Adrenal gland (tissue), 12 donors: ENCODE data around the gene ZNF638. TPM values are rescaled to one million over a fixed set of nuclear protein-coding genes. Genes with fewer than 3 reads are reported as not detected.

Experiments used
- DNase-seq, 7 donors: peaks; one replicate each; pipeline ENCODE4 v3.0.0-alpha.2; 2019 to 2020
- H3K27ac ChIP-seq, 5 donors: fragments of 200-600 bp; sonication (generic) in 4 of 5; 1 replicate in 3 of 5; 2 replicates in 2 of 5; pipeline versions ENCODE4 v1.5.1 to v1.8.0; 2016 to 2020; ENCODE audit warnings: mild to moderate bottlenecking in 1 of 5
- H3K27me3 ChIP-seq: fragments of 200-600 bp; 2 replicates; pipeline ENCODE4 v1.8.0; 2021
- H3K36me3 ChIP-seq, 2 donors: fragments of 200-600 bp; replicated peaks in 1 of 2; 1 replicate in 1 of 2; 2 replicates in 1 of 2; pipeline versions ENCODE4 v1.5.1 to v1.8.0; 2018 to 2022
- H3K4me1 ChIP-seq, 2 donors: fragments of 200-600 bp; replicated peaks in 1 of 2; 1 replicate in 1 of 2; 2 replicates in 1 of 2; pipeline versions ENCODE4 v1.5.1 to v1.8.0; 2018 to 2021
- H3K4me3 ChIP-seq, 4 donors: fragments of 200-600 bp; sonication (generic) in 3 of 4; one replicate each; pipeline ENCODE4 v1.5.1; 2016 to 2018
- H3K9me3 ChIP-seq, 3 donors: fragments of 200-600 bp; sonication (generic) in 1 of 3; replicated peaks in 1 of 3; 1 replicate in 2 of 3; 2 replicates in 1 of 3; pipeline versions ENCODE4 v1.5.1 to v1.8.0; 2016 to 2021
- POLR2A ChIP-seq, 2 donors: fragments of 450-650 bp; IDR thresholded peaks; one replicate each; pipeline ENCODE4 v1.6.1; 2017; ENCODE audit warnings: antibody characterized with exemption in 2 of 2, mild to moderate bottlenecking in 2 of 2, moderate library complexity in 1 of 2
- WGBS, 4 donors: extraction: QIAGEN DNeasy Blood & Tissue Kit in 2 of 4; methylation state at CpG; one replicate each; pipeline versions ENCODE4 v1.1.5 to v1.1.7; 2013 to 2017; 5-methylcytosine and 5-hydroxymethylcytosine counted together
- intact Hi-C, 2 donors: fragments of 100-400 bp; cut with DNase I; formaldehyde crosslinking; loops; one replicate each; pipeline versions ENCODE4 v1.14.1 to v1.15.0; 2022 to 2023
- polyA plus RNA-seq, 3 donors: library from polyadenylated mRNA; stranded (reverse); fragments of 200-250 nt in 2 of 3; fragments of 350-450 nt in 1 of 3; fragmentation: Illumina TruSeq in 1 of 3; extraction: RNeasy Lipid Tissue Mini Kit (QIAGEN cat#74804) in 1 of 3; gene quantifications; one replicate each; pipeline ENCODE4 v1.2.3, GENCODE V29; 2013 to 2014
- small RNA-seq, 2 donors: library from RNA; depleted of rRNA; stranded (forward); fragments of <200 nt; gene quantifications; one replicate each; pipeline ENCODE3, GENCODE V24; 2016
- total RNA-seq, 9 donors: library from RNA; depleted of rRNA in 4 of 9; stranded (reverse); fragments of >200 nt in 4 of 9; fragments of 120-200 nt in 1 of 9; fragmentation: NEBNext Ultra II Directional in 1 of 9; extraction: Animal tissue kit (Norgen Biotek cat#: 25700) in 1 of 9; gene quantifications; one replicate each; pipeline versions ENCODE4 v1.1.0 to v1.2.4, GENCODE V29; 2013 to 2023
- TF ChIP-seq, protein P1 (sequence below), 6 experiments: fragments of 450-650 bp in 4 of 6; fragments of 200-600 bp in 2 of 6; sonication (generic) in 1 of 6; IDR thresholded peaks; 1 replicate in 5 of 6; 2 replicates in 1 of 6; pipeline versions ENCODE4 v1.5.1 to v1.8.0; 2016 to 2021; ENCODE audit warnings: antibody characterized with exemption in 6 of 6, mild to moderate bottlenecking in 2 of 6, moderate library complexity in 1 of 6
- donor health status: healthy with polysubstance abuse.
- donor health status: Bipolar disorder and iron deficiency.
- donor health status: DM: yes; HTN: yes; CAD: no.
- donor health status: DM: no; HTN: no; CAD: no.
- donor health status: DM: no; HTN: no; CAD: no.
- donor health status: DM: yes; HTN: yes; CAD: no.

The ZNF638 gene
- total and polyA plus RNA-seq, 12 donors: 60.1 to 525 (median 139) TPM

DNA sequence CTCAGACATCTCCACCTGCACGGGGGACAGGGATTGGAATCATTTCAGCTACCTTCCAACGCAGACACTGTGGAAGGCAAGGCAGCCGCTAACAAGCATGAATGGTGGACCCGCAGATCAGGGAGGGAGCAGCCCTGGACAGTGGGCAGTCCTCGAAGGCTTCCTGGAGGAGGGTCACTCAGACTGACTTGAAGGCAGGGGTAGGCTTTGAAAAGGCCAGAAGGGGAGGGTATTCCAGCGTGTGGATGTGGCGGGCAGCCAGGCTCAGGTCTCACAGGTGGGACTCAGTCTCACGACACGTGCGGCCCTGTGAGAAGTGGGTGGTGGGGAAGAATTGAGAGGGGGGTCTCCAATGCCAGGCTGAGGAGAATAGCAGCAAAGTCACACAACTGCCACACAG lies 151.7 kb downstream of the ZNF638 start:
- Histone ChIP-seq H3K27ac (peak overlapping the region in 1 of 5 donors; percentile 38), H3K4me1 (no peaks in the 10 kb centered on the region), H3K27me3 (no peaks in the 10 kb centered on the region), H3K36me3 (no peaks in the 10 kb centered on the region), H3K9me3 (no peaks in the 10 kb centered on the region), H3K4me3 (no peak overlapping the region)
- intact Hi-C loops: no loop called here
- DNase-seq: no peak
- 78 to 94% (median 86%) methylated on average over 4 to 10 of the region's 10 CpGs for WGBS, 4 donors
- TF ChIP-seq, protein P1, sequence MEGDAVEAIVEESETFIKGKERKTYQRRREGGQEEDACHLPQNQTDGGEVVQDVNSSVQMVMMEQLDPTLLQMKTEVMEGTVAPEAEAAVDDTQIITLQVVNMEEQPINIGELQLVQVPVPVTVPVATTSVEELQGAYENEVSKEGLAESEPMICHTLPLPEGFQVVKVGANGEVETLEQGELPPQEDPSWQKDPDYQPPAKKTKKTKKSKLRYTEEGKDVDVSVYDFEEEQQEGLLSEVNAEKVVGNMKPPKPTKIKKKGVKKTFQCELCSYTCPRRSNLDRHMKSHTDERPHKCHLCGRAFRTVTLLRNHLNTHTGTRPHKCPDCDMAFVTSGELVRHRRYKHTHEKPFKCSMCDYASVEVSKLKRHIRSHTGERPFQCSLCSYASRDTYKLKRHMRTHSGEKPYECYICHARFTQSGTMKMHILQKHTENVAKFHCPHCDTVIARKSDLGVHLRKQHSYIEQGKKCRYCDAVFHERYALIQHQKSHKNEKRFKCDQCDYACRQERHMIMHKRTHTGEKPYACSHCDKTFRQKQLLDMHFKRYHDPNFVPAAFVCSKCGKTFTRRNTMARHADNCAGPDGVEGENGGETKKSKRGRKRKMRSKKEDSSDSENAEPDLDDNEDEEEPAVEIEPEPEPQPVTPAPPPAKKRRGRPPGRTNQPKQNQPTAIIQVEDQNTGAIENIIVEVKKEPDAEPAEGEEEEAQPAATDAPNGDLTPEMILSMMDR (IDR thresholded peaks at IDR 0.05): no peak
- no peak for TF ChIP-seq POLR2A (IDR thresholded peaks at IDR 0.05)

DNA sequence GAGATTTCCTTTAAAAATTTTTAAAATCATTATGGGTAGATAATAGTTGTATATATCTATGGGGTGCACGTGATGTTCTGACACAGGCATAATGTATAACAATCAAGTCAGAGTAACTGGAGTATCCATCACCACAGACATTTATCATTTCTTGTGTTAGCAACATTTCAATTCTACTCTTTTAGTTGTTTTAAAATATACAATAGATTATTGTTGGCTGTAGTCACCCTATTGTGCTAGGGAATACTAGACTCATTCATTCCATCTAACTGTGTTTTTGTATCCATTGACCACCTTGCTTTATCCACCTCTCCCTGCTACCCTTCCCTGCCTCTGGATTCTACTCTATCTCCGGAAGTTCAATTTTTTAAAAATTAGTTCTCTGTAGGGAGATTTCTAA lies 152.8 kb downstream of the ZNF638 start:
- Histone ChIP-seq H3K27ac (no peak overlapping the region), H3K36me3 (no peaks in the 10 kb centered on the region), H3K4me3 (no peak overlapping the region), H3K4me1 (no peaks in the 10 kb centered on the region), H3K27me3 (no peaks in the 10 kb centered on the region), H3K9me3 (no peaks in the 10 kb centered on the region)
- no peak for DNase-seq
- no peak for TF ChIP-seq POLR2A (IDR thresholded peaks at IDR 0.05)
- TF ChIP-seq, protein P1 (IDR thresholded peaks at IDR 0.05): no peak
- intact Hi-C loops: no loop called here
- WGBS, 4 donors: 69 to 88% (median 84%) methylated on average over 2 of the region's 2 CpGs

Small RNA genes lying within 50 kb of the gene (small RNA-seq; reads per million reads assigned to genes)
- 0 reads per million in 2 donors for gene RNU6-105P

Other genes starting within 250 kb of the ZNF638 start
- 10 to 100 TPM; 20.1 to 44.8 (median 32.6) TPM for gene MCEE, start 201.6 kb upstream of the ZNF638 start, total RNA-seq
- 10 to 100 TPM; 24.7 to 50.7 (median 26.8) TPM for gene MCEE, start 201.6 kb upstream of the ZNF638 start, polyA plus RNA-seq
- gene MPHOSPH10, start 201.1 kb upstream of the ZNF638 start, total RNA-seq: 10 to 100 TPM in 8 of 9 donors, 1 to 10 TPM in 1; 9.4 to 36.8 (median 22.2) TPM
- gene MPHOSPH10, start 201.1 kb upstream of the ZNF638 start, polyA plus RNA-seq: 10 to 100 TPM; 29.0 to 62.1 (median 44.9) TPM
- gene PAIP2B, start 104.7 kb upstream of the ZNF638 start, total RNA-seq: 1 to 10 TPM in 7 of 9 donors, under 1 TPM in 2; 0.54 to 5.9 (median 3.2) TPM
- gene PAIP2B, start 104.7 kb upstream of the ZNF638 start, polyA plus RNA-seq: 1 to 10 TPM in 2 of 3 donors, under 1 TPM in 1; 0.98 to 2.1 (median 1.0) TPM
- 10 to 100 TPM in 7 of 9 donors, 1 to 10 TPM in 2; 3.2 to 22.4 (median 19.4) TPM for gene DYSF, start 121.8 kb downstream of the ZNF638 start, total RNA-seq
- gene DYSF, start 121.8 kb downstream of the ZNF638 start, polyA plus RNA-seq: 10 to 100 TPM in 1 of 3 donors, 1 to 10 TPM in 2; 5.7 to 15.9 (median 6.5) TPM